GM18520 (cell line): Measurements from ENCODE around the gene MOCS3.
"Not testable (repeated sequence)": the region's sequence is repeated elsewhere in the genome, so short reads cannot be mapped to it uniquely, and the experiment has no call there.

Experiments used
- ATAC-seq: cut with Tn5 transposase; IDR thresholded peaks from one replicate; pipeline ENCODE4 v1.9.1; 2021; ENCODE audit not compliant: unreplicated experiment

MOCS3 gene

GRCh38 chr20:50931306-50932015, 27.2 kb upstream of the MOCS3 start, which contains the start of gene ADNP:
Gene ADNP (minus strand): TSS chr20:50931437. CDS start chr20:50903996, 27,441 bp downstream.
- peak; percentile 46 for ATAC-seq

- ATAC-seq, result no peak
Observed at GRCh38 chr20:50932016-50932485, 26.6 kb upstream of the MOCS3 start.

GRCh38 chr20:50932691-50933280, 25.8 kb upstream of the MOCS3 start:
- ATAC-seq, result no peak

GRCh38 chr20:50933589-50933988, 25.0 kb upstream of the MOCS3 start:
- ATAC-seq, result no peak

GRCh38 chr20:50943069-50943468, 15.5 kb upstream of the MOCS3 start:
- ATAC-seq, result no peak

- no peak for ATAC-seq
Observed at GRCh38 chr20:50948132-50948785, 10.4 kb upstream of the MOCS3 start.

GRCh38 chr20:50953196-50953595, 5.4 kb upstream of the MOCS3 start:
- no peak for ATAC-seq

- no peak for ATAC-seq
Observed at GRCh38 chr20:50953821-50954220, 4.8 kb upstream of the MOCS3 start.

- no peak for ATAC-seq
Observed at GRCh38 chr20:50957276-50957675, 1.3 kb upstream of the MOCS3 start.

- peak; percentile 54 for ATAC-seq
Observed at GRCh38 chr20:50957798-50958614, 612 bp upstream of the MOCS3 start, which contains the start of gene DPM1. Gene DPM1 (minus strand): TSS chr20:50958532. CDS start chr20:50958523, 9 bp downstream.

GRCh38 chr20:50959543-50960126, 1.0 kb downstream of the MOCS3 start:
- no peak for ATAC-seq

- ATAC-seq, result no peak
Observed at GRCh38 chr20:50967586-50967985, 9.0 kb downstream of the MOCS3 start.

GRCh38 chr20:50968289-50968688, 9.7 kb downstream of the MOCS3 start:
- ATAC-seq, result no peak

- no peak for ATAC-seq
Observed at GRCh38 chr20:50969435-50969834, 10.8 kb downstream of the MOCS3 start.

GRCh38 chr20:50969912-50970311, 11.3 kb downstream of the MOCS3 start:
- no peak for ATAC-seq

GRCh38 chr20:50975701-50976330, 17.2 kb downstream of the MOCS3 start:
- no peak for ATAC-seq

- ATAC-seq, result no peak
Observed at GRCh38 chr20:50977066-50978021, 18.7 kb downstream of the MOCS3 start.

- ATAC-seq, result not testable (repeated sequence)
Observed at GRCh38 chr20:50978533-50978932, 19.9 kb downstream of the MOCS3 start.

GRCh38 chr20:50980071-50980681, 21.6 kb downstream of the MOCS3 start:
- ATAC-seq, result no peak
